ENCODE measurements around the gene DHRS2.

The DHRS2 gene

GRCh38 chr14:23694085-23694948, 58.2 kb downstream of the DHRS2 start:
- no peak for DNase-seq (ENCODE audit: low read depth in 2 of 2)
